HEK293 (cell line): ENCODE results near the gene IZUMO4.

Experiments
- CTCF ChIA-PET: fragments of 350-600 bp; formaldehyde crosslinking; extraction: SDS; loops from one replicate; lab custom pipeline; 2021; ENCODE audit warnings: antibody characterized with exemption; lab: Yijun Ruan, JAX
- POLR2A ChIA-PET: fragments of 300-600 bp; formaldehyde crosslinking; extraction: SDS; loops from one replicate; lab custom pipeline; 2020; ENCODE audit warnings: antibody characterized with exemption, inconsistent platforms; lab: Yijun Ruan, JAX
- H3K27ac ChIP-seq: fragments of 200-500 bp; sonication (Bioruptor generic); 2 replicates; pipeline ENCODE4 v1.5.1; 2014; ENCODE audit warnings: low read depth, low read length, control low read depth, inconsistent platforms; ENCODE audit errors: extremely low read depth
- H3K36me3 ChIP-seq, 2 experiments: fragments of 200-500 bp in 1 of 2; sonication (Bioruptor generic) in 1 of 2; 1 replicate in 1 of 2; 2 replicates in 1 of 2; pipeline ENCODE4 v1.5.1; 2014 to 2017; ENCODE audit warnings: inconsistent platforms in 2 of 2, low read length in 2 of 2; ENCODE audit not compliant: control insufficient read depth in 2 of 2, insufficient read depth in 1 of 2
- H3K4me1 ChIP-seq: fragments of 200-500 bp; sonication (Bioruptor generic); 2 replicates; pipeline ENCODE4 v1.5.1; 2014; ENCODE audit warnings: mild to moderate bottlenecking, low read length, inconsistent platforms; ENCODE audit not compliant: control insufficient read depth, insufficient read depth
- H3K4me3 ChIP-seq: 2 replicates; pipeline ENCODE4 v1.5.1; 2011; ENCODE audit warnings: low read depth, mild to moderate bottlenecking, control low read depth, low read length, moderate library complexity
- H3K9me3 ChIP-seq: fragments of 200-500 bp; sonication (Bioruptor generic); 2 replicates; pipeline ENCODE4 v1.5.1; 2014; ENCODE audit warnings: low read depth, low read length, inconsistent platforms; ENCODE audit not compliant: control insufficient read depth, insufficient read depth
- BCL11A ChIP-seq: fragments of 450-650 bp; formaldehyde crosslinking; IDR thresholded peaks from 2 replicates; pipeline ENCODE4 v1.5.1; 2016; ENCODE audit warnings: low read depth, missing biosample characterization, missing genetic modification characterization
- ELK4 ChIP-seq: IDR thresholded peaks from 2 replicates; pipeline ENCODE4 v1.6.1; 2011; ENCODE audit warnings: mild to moderate bottlenecking, low read depth, low read length, borderline replicate concordance
- GLI4 ChIP-seq: fragments of 450-650 bp; formaldehyde crosslinking; IDR thresholded peaks from 2 replicates; pipeline ENCODE4 v1.5.1; 2016; ENCODE audit warnings: missing biosample characterization, missing genetic modification characterization
- GLIS1 ChIP-seq: fragments of 450-650 bp; formaldehyde crosslinking; IDR thresholded peaks from 2 replicates; pipeline ENCODE4 v1.5.1; 2016; ENCODE audit warnings: missing biosample characterization, missing genetic modification characterization
- GLIS2 ChIP-seq: fragments of 450-650 bp; formaldehyde crosslinking; IDR thresholded peaks from 2 replicates; pipeline ENCODE4 v1.5.1; 2016; ENCODE audit warnings: missing biosample characterization, missing genetic modification characterization
- KLF1 ChIP-seq: fragments of 450-650 bp; formaldehyde crosslinking; IDR thresholded peaks from 2 replicates; pipeline ENCODE4 v1.5.1; 2016; ENCODE audit warnings: missing biosample characterization, missing genetic modification characterization
- SP7 ChIP-seq: fragments of 450-650 bp; formaldehyde crosslinking; IDR thresholded peaks from 2 replicates; pipeline ENCODE4 v1.5.1; 2016; ENCODE audit warnings: missing biosample characterization, missing genetic modification characterization
- ZBTB1 ChIP-seq: fragments of 450-650 bp; formaldehyde crosslinking; IDR thresholded peaks from 2 replicates; pipeline ENCODE4 v1.5.1; 2016; ENCODE audit warnings: missing biosample characterization, missing genetic modification characterization
- ZBTB10 ChIP-seq: fragments of 450-650 bp; formaldehyde crosslinking; IDR thresholded peaks from 2 replicates; pipeline ENCODE4 v1.5.1; 2016; ENCODE audit warnings: missing biosample characterization, missing genetic modification characterization
- ZBTB11 ChIP-seq: fragments of 450-650 bp; formaldehyde crosslinking; conservative IDR thresholded peaks from 2 replicates; pipeline ENCODE4 v1.5.1; 2016; ENCODE audit warnings: low read depth, missing biosample characterization, missing genetic modification characterization
- ZFP69B ChIP-seq: fragments of 450-650 bp; formaldehyde crosslinking; IDR thresholded peaks from 2 replicates; pipeline ENCODE4 v1.5.1; 2016; ENCODE audit warnings: missing biosample characterization, missing genetic modification characterization
- ZNF239 ChIP-seq: fragments of 450-650 bp; formaldehyde crosslinking; IDR thresholded peaks from 2 replicates; pipeline ENCODE4 v1.5.1; 2016; ENCODE audit warnings: missing biosample characterization, missing genetic modification characterization
- ZNF302 ChIP-seq: fragments of 450-650 bp; formaldehyde crosslinking; IDR thresholded peaks from 2 replicates; pipeline ENCODE4 v1.5.1; 2016; ENCODE audit warnings: missing biosample characterization, missing genetic modification characterization, low read depth
- ZNF391 ChIP-seq: fragments of 450-650 bp; formaldehyde crosslinking; IDR thresholded peaks from 2 replicates; pipeline ENCODE4 v1.5.1; 2016; ENCODE audit warnings: low read depth, missing biosample characterization, missing genetic modification characterization, borderline replicate concordance
- ZNF404 ChIP-seq: fragments of 450-650 bp; formaldehyde crosslinking; IDR thresholded peaks from 2 replicates; pipeline ENCODE4 v1.5.1; 2017; ENCODE audit warnings: missing biosample characterization, missing genetic modification characterization
- ZNF449 ChIP-seq: fragments of 450-650 bp; formaldehyde crosslinking; IDR thresholded peaks from 2 replicates; pipeline ENCODE4 v1.5.1; 2017; ENCODE audit warnings: missing biosample characterization, mild to moderate bottlenecking, missing genetic modification characterization, moderate library complexity
- ZNF473 ChIP-seq: fragments of 450-650 bp; formaldehyde crosslinking; IDR thresholded peaks from 2 replicates; pipeline ENCODE4 v1.5.1; 2017; ENCODE audit warnings: missing biosample characterization, missing genetic modification characterization
- ZNF561 ChIP-seq: fragments of 450-650 bp; IDR thresholded peaks from 2 replicates; pipeline ENCODE4 v1.5.1; 2018; ENCODE audit warnings: missing biosample characterization, missing genetic modification characterization, borderline replicate concordance
- ZNF585B ChIP-seq: fragments of 450-650 bp; formaldehyde crosslinking; IDR thresholded peaks from 2 replicates; pipeline ENCODE4 v1.5.1; 2016; ENCODE audit warnings: missing biosample characterization, missing genetic modification characterization
- ZNF624 ChIP-seq: fragments of 450-650 bp; formaldehyde crosslinking; IDR thresholded peaks from 2 replicates; pipeline ENCODE4 v1.5.1; 2017; ENCODE audit warnings: missing biosample characterization, missing genetic modification characterization
- ZNF645 ChIP-seq: fragments of 450-650 bp; formaldehyde crosslinking; IDR thresholded peaks from 2 replicates; pipeline ENCODE4; 2016; ENCODE audit warnings: missing biosample characterization, missing genetic modification characterization
- ZNF677 ChIP-seq: fragments of 450-650 bp; IDR thresholded peaks from 2 replicates; pipeline ENCODE4 v1.5.0; 2018; ENCODE audit warnings: missing biosample characterization, mild to moderate bottlenecking, missing genetic modification characterization, moderate library complexity
- ZNF707 ChIP-seq: fragments of 450-650 bp; formaldehyde crosslinking; IDR thresholded peaks from 2 replicates; pipeline ENCODE4 v1.5.1; 2016; ENCODE audit warnings: missing biosample characterization, missing genetic modification characterization
- ZNF76 ChIP-seq: fragments of 450-650 bp; formaldehyde crosslinking; IDR thresholded peaks from 2 replicates; pipeline ENCODE4; 2016; ENCODE audit warnings: low read depth, missing biosample characterization, missing genetic modification characterization, borderline replicate concordance
- ZNF843 ChIP-seq: fragments of 450-650 bp; formaldehyde crosslinking; IDR thresholded peaks from 2 replicates; pipeline ENCODE4 v1.5.1; 2016; ENCODE audit warnings: missing biosample characterization, missing genetic modification characterization

IZUMO4 gene

GRCh38 chr19:2060884-2061494 lies 35.7 kb upstream of the IZUMO4 start (continued):
- TF ChIP-seq ZNF449 (tag by site-specific recombination), result 0 out of 2 replicates have a peak, but pooled peaks have one; percentile 18
- no peak for TF ChIP-seq ZNF302 (tag by site-specific recombination)
- no peak for TF ChIP-seq ZBTB1
- no peak for TF ChIP-seq ZNF624 (tag by site-specific recombination)
- 0 out of 2 replicates have a peak, but pooled peaks have one; percentile 22 for TF ChIP-seq BCL11A (tag by site-specific recombination)
- no peak for TF ChIP-seq ZNF707 (tag by site-specific recombination)
- no peak for TF ChIP-seq ZNF843 (tag by site-specific recombination)
- no peak for TF ChIP-seq ZNF239 (tag by site-specific recombination)
- no peak for TF ChIP-seq GLI4 (tag by site-specific recombination)
- TF ChIP-seq ZNF561 (tag by site-specific recombination), result no peak; the same call in 1 of the 2 replicates
- peak; percentile 92 for TF ChIP-seq GLIS2
- no peak for TF ChIP-seq ZNF585B (tag by site-specific recombination)
- TF ChIP-seq ZNF645, result no peak
- TF ChIP-seq ZNF391 (tag by site-specific recombination), result no peak
- no peak for TF ChIP-seq ZNF473
- 0 out of 2 replicates have a peak, but pooled peaks have one; percentile 11 for TF ChIP-seq ZFP69B (tag by site-specific recombination)
- peak; percentile 54 for TF ChIP-seq KLF1 (tag by site-specific recombination)
- peak; percentile 40; the same call in 1 of the 2 replicates for TF ChIP-seq SP7 (tag by site-specific recombination)
- TF ChIP-seq ZNF404 (tag by site-specific recombination), result no peak
- TF ChIP-seq GLIS1 (tag by site-specific recombination), result peak; percentile 96

- Histone ChIP-seq H3K4me1 (peaks cover 16% of the 10 kb centered on the region), H3K27ac (peak overlapping the region; percentile 92), H3K4me3 (peak overlapping the region; percentile 57), H3K36me3 (no peaks in the 10 kb centered on the region), H3K9me3 (no peaks in the 10 kb centered on the region)
- ChIA-PET POLR2A (interaction anchor here (0.5 to 2.8 kb wide), 3 partner anchors 10 to 730 kb away, joined by 3 to 10 read pairs (median 4); no protein-coding TSS in a partner anchor), CTCF (interaction anchor here (0.7 kb wide), 1 partner anchor 9 kb away, joined by 3 read pairs; no protein-coding TSS in a partner anchor)
- TF ChIP-seq ELK4, result no peak
- peak; percentile 24; the same call in 1 of the 2 replicates for TF ChIP-seq ZNF76 (tag by site-specific recombination)
- no peak for TF ChIP-seq ZNF677
- TF ChIP-seq ZBTB10 (tag by site-specific recombination), result peak; percentile 49
- peak; percentile 14; the same call in 1 of the 2 replicates for TF ChIP-seq ZBTB11
Measured at GRCh38 chr19:2061495-2062388, 35.0 kb upstream of the IZUMO4 start.
